Measurements from ENCODE around the gene NECTIN4.
"Not testable (repeated sequence)": the region's sequence is repeated elsewhere in the genome, so short reads cannot be mapped to it uniquely, and the experiment has no call there.

The NECTIN4 gene

DNA sequence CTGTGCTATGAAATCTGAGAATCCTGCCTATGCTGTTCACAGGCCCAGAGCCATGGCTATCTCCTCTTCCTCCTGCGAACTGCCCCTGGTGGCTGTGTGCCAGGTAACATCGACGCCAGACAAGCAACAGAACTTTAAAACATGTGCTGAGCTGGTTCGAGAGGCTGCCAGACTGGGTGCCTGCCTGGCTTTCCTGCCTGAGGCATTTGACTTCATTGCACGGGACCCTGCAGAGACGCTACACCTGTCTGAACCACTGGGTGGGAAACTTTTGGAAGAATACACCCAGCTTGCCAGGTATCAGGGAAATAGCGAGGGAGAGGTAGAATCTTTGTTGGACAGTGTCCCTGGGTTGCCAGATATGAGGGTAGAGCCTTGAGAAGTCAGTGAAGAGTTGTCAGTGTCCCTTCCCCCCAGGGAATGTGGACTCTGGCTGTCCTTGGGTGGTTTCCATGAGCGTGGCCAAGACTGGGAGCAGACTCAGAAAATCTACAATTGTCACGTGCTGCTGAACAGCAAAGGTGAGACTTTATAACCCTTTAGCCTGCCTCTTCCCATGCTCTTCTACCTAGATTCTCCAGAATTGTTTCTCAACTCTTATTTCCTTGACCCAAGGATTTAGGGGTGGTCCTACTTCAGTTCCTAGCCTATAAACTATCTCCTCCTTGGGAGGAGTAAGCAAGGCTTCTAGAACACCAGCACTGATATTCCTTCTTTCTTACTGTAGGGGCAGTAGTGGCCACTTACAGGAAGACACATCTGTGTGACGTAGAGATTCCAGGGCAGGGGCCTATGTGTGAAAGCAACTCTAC is 29.9 kb upstream of the NECTIN4 start:
- TF ChIP-seq, protein P1, sequence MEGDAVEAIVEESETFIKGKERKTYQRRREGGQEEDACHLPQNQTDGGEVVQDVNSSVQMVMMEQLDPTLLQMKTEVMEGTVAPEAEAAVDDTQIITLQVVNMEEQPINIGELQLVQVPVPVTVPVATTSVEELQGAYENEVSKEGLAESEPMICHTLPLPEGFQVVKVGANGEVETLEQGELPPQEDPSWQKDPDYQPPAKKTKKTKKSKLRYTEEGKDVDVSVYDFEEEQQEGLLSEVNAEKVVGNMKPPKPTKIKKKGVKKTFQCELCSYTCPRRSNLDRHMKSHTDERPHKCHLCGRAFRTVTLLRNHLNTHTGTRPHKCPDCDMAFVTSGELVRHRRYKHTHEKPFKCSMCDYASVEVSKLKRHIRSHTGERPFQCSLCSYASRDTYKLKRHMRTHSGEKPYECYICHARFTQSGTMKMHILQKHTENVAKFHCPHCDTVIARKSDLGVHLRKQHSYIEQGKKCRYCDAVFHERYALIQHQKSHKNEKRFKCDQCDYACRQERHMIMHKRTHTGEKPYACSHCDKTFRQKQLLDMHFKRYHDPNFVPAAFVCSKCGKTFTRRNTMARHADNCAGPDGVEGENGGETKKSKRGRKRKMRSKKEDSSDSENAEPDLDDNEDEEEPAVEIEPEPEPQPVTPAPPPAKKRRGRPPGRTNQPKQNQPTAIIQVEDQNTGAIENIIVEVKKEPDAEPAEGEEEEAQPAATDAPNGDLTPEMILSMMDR (IDR thresholded peaks at IDR 0.05; ENCODE audit: low read depth, low read length) = peak; percentile 20; the same call in 1 of the 2 replicates
- H3K4me3 ChIP-seq (ENCODE audit: low read depth, low read length) = peak overlapping the region; percentile 99

DNA sequence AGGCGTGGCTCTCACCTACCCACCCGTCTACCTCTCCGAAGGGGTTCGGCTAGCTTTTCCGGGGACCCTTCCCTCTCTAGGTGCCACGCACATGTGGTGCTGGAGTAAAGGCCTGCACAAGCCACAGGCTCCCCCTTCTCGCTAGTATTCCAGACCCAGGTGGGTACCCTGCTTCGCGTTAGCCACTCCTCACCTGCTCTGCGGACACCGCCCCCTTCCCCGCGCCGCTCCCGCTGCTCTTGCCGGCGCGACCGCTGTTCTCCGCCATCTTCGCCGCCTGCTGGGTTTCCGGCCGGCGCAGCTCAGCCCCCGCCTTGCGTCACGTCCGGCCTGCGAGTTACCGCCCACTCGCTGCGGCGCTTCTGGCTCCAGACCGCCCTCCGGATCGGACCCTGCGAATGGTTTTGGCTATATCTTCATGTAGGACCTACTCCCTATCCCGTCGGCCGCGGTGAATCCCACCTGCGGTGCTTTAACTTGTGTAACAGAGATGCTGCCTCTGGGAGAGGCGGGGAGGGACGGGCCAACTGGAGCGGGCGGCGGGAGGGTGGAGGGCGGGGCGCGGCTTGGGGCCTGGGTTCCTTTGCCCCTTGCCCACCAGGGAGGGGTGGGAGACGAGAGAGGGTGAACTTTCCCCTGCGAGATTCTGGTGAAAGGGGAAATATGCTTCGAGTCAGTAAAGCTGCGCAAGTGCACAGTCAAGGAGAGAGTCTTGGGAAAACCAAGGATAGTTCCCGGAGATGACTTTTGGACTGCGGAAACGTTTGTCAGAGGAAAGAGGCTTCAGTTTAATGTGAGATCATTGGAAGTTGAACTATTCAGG is 28.6 kb upstream of the NECTIN4 start, which contains the start of the genes NIT1 and PFDN2:
Gene NIT1, plus strand, starts transcription at position 347 of the 823 bp plus-strand sequence. Its CDS starts 72 bp downstream, at position 419.
Gene PFDN2, minus strand, starts transcription at position 279 of the 823 bp plus-strand sequence. Its CDS starts 11 bp downstream, at position 268.
- peak within 1 kb of the TSS; percentile 99 for H3K4me3 ChIP-seq (ENCODE audit: low read depth, low read length)
- TF ChIP-seq, protein P1 (IDR thresholded peaks at IDR 0.05; ENCODE audit: low read depth, low read length) = no peak

DNA sequence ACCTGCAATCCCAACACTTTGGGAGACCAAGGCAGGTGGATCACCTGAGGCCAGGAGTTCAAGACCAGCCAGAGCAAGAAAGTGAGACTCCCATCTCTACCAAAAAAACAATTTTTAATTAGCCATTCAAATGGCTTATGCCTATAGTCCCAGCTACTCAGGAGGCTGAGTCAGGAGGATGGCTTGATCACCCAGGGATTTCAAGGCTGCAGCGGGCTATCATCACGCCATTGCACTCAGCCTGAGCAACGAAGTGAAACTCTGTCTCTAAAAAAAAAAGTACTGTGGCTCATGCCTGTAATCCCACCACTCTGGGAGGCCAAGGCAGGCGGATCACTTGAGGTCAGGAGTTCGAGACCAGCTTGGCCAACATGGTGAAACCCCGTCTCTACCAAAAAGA is 26.6 kb upstream of the NECTIN4 start:
- H3K4me3 ChIP-seq (ENCODE audit: low read depth, low read length) = not testable (repeated sequence)

DNA sequence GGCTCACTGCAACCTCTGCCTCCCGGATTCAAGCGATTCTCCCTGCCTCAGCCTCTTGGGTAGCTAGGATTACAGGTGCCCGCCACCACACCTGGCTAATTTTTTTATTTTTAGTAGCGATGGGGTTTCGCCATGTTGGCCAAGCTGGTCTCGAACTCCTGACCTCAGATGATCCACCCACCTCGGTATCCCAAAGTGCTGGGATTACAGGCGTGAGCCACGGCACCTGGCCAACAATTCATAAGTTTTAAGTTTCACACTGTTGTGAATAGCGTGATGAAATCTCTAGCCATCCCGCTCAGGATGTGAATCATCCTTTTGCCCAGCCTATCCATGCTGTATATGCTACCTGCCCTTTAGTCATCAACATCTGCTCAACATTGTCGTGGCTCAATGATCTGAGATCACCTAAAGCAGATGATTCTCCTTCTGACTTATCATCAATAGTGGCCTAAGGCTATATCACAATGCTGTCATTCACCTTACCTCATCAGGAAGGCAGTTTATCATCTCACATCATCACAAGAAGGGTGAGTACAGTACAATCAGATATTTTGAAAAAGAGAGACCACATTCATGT is 25.9 kb upstream of the NECTIN4 start:
- no peak overlapping the region for H3K4me3 ChIP-seq (ENCODE audit: low read depth, low read length)

DNA sequence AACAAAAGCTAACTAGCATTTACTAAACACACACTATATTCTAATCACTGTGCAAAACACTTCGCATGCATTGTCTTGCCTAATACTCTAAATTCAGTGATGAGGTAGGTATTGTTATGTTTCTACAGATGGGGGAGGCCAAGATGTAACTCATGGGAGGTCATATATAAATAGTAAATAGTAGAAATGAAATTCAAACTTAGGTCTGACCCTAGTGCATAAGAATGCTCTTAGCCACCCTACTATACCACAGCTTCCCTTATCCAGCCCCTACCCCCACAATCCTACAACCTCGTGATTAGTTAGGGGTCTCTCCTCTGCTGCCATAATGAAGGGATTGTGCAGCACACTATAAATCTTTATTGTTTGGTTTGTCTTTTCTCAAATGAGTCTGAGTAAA is 25.2 kb upstream of the NECTIN4 start:
- TF ChIP-seq, protein P1 (IDR thresholded peaks at IDR 0.05; ENCODE audit: low read depth, low read length) = no peak
- no peak overlapping the region for H3K4me3 ChIP-seq (ENCODE audit: low read depth, low read length)

More for the DNA sequence above, 25.9 kb upstream of the NECTIN4 start:
- TF ChIP-seq, protein P1 (IDR thresholded peaks at IDR 0.05; ENCODE audit: low read depth, low read length) = no peak

DNA sequence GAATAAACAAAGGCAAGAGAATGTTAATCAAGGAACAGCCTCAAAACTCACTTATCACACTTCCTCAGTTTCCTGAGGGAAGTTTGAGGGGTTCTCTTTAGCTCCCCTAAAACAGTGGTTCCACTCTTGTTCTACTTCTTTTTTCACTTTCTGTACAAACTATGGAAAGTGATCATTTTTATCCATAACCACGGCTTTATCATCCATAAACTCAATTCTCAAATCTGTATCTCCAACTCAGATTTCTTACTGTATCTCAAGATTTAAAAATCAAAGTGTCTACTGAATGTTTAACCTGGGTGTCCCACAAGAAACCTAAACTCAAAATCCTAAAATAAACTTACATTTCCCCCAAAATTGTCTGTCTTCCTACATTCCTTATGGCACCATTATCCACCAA is 24.6 kb upstream of the NECTIN4 start:
- TF ChIP-seq, protein P1 (IDR thresholded peaks at IDR 0.05; ENCODE audit: low read depth, low read length) = no peak
- no peak overlapping the region for H3K4me3 ChIP-seq (ENCODE audit: low read depth, low read length)

DNA sequence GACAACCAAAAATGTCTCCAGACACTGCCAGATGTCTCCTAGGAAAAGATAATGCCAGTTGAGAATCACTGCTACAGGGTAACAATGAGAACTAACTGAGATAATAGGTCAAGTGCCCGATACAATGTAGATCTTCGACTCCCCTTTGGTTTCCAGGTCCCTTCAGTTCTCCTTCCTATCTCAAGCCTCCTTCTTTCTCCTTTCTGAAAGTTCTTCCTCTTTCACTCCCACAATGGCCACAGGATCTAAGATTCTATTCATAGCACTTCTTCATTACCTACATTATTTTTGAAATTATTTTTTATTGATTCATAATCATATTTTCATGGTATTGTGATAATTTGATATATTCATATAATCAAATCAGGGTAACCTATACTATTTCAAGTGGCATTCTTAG is 22.2 kb upstream of the NECTIN4 start:
- TF ChIP-seq, protein P1 (IDR thresholded peaks at IDR 0.05; ENCODE audit: low read depth, low read length) = no peak
- H3K4me3 ChIP-seq (ENCODE audit: low read depth, low read length) = no peak overlapping the region

All from WI38 (cell line).